T-helper 2 cell treated with Interferon-gamma antibody and Interleukin-4, amounts not matched to agents 100 ng/mL and 5 ng/mL, for 36 hours (primary cell): ENCODE measurements around the gene RNASE8. TPM values are rescaled to one million over a fixed set of nuclear protein-coding genes. Genes with fewer than 3 reads are reported as not detected.

Source experiments
- intact Hi-C: fragments of 100-400 bp; cut with micrococcal nuclease; formaldehyde crosslinking; loops from one replicate; pipeline ENCODE4 v1.15.1; 2023
- total RNA-seq: library from RNA; stranded (reverse); gene quantifications from 2 replicates; pipeline ENCODE4 v1.2.3, GENCODE V29; 2022

The RNASE8 gene
- total RNA-seq, 1 donor from 2014 or later, result not detected

DNA sequence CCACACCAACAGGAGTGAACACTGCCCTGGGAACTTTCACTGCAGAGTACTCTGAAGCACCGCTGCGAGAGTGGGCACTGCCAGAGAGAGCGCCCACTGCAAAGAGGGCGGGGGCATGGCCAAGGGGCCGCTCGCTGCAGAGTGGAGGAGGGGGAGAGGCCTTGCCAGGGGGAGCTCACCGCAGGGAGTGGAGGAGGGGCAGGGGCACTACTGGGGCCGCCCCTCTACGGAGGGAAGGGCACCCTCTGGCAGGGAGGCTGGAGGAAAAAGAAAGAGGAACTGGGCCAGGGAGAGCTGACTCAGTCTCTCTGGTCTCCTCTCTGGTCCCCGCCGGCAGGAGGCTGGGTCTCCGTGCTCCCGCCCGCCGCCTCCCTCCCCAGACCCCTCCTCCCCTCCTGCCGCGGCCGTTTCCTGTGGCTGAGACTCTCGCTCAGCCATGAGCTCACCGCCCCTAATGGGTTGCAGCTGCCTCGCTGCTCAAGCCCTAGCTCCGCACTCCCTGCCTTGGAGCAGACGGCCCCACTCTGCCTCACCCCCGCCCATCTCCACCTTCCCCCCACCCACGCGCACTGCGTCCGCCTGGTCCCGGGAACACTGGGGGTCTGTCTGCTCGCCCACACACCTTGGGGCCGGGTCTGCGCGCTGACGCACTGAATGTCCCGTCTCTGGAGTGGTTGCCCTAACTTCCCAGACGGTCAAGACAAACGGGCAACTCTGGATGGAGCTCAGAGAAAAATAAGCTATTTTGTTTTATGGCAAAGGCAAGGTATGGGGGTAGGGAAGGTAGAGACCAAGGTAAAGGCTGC, 13.8 kb downstream of the RNASE8 start:
- intact Hi-C loops, result loop anchor here (1.0 kb wide), 1 partner anchor 21 kb away; no protein-coding TSS in a partner anchor

DNA sequence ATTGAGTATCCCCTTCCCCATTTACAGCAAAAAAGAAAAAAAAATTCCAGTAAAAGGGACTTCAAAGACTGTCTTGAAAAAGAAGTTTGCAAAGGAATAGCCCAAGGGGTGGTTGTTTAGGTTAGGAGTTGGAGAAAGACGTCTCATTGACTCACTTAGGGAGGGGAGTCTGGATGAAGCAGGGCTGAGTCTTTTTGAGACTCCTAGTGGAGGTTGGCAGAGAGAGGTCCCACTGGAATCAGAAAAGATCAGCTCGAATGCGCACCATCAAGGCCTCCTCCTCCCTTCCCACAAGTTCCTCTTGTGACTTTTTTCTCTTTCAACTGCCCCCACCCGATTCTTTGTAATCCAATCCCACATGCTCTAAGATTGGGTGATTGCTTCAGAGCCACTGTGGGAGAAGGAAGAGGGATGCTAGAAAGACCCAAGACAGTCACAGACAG, 14.4 kb downstream of the RNASE8 start:
- intact Hi-C loops, result no loop called here

DNA sequence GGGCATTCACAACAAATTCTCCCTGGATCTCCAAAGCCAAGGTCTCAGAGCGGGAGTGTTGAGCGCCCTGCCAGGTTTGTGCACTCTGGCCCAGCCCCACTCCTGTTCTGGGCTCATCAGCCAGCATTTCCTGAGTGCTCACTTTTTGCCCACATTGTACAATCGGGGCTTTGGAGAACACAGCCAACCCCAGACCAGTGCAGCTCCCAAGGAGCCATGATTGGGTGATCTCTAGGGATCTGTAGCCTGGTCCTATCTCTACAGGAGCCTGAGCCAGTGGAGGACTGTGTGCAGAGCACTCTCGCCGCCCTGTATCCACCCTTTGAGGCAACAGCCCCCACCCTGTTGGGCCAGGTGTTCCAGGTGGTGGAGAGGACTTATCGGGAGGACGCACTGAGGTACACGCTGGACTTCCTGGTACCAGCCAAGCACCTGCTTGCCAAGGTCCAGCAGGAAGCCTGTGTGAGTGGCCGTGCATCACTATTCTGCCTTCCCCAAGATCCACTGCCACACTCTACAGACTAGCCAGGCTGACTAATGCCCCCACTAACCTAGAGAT, 15.2 kb downstream of the RNASE8 start:
- intact Hi-C loops, result no loop called here

DNA sequence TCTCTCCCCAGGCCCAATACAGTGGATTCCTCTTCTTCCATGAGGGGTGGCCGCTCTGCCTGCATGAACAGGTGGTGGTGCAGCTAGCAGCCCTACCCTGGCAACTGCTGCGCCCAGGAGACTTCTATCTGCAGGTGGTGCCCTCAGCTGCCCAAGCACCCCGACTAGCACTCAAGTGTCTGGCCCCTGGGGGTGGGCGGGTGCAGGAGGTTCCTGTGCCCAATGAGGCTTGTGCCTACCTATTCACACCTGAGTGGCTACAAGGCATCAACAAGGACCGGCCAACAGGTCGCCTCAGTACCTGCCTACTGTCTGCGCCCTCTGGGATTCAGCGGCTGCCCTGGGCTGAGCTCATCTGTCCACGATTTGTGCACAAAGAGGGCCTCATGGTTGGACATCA, 16.3 kb downstream of the RNASE8 start:
- intact Hi-C loops, result no loop called here

DNA sequence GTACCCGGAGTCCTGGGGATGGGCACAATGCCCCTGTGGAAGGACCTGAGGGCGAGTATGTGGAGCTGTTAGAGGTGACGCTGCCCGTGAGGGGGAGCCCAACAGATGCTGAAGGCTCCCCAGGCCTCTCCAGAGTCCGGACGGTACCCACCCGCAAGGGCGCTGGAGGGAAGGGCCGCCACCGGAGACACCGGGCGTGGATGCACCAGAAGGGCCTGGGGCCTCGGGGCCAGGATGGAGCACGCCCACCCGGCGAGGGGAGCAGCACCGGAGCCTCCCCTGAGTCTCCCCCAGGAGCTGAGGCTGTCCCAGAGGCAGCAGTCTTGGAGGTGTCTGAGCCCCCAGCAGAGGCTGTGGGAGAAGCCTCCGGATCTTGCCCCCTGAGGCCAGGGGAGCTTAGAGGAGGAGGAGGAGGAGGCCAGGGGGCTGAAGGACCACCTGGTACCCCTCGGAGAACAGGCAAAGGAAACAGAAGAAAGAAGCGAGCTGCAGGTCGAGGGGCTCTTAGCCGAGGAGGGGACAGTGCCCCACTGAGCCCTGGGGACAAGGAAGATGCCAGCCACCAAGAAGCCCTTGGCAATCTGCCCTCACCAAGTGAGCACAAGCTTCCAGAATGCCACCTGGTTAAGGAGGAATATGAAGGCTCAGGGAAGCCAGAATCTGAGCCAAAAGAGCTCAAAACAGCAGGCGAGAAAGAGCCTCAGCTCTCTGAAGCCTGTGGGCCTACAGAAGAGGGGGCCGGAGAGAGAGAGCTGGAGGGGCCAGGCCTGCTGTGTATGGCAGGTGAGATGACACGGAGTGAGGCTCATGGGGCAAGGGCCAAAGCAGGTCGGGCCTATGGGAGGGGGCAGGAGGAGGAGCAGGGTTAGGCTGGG, 17.0 kb downstream of the RNASE8 start:
- intact Hi-C loops, result no loop called here

DNA sequence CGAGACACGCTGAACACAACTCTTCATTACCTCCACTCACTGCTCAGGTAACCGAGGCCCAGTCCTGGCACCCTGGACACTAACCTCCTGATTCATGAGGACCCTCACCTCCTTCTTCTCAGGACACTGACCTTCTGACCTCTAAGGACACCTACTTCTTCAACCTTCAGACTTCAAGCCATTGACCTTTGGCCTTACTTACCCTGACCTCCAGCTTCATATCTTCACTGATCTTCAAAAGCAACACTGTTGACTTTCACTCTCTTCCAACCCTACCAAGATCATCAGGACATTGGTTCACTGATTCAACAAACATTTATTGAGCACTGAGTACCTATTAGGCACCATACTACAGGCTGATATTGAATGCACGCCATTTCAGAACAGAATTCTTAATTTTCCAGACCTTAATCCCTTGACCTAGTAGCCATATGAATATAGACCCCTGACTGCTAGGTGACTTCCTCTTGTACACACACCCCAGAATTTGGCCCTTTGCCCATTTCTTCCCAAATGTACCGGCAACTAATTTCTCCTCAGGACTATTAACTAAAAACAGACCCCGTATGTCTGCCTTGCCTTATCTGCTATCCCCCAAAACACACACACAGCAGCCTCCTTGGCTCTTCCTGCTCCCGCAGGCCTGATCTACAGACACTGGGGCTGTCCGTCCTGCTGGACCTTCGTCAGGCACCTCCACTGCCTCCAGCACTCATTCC, 18.3 kb downstream of the RNASE8 start:
- intact Hi-C loops, result no loop called here

DNA sequence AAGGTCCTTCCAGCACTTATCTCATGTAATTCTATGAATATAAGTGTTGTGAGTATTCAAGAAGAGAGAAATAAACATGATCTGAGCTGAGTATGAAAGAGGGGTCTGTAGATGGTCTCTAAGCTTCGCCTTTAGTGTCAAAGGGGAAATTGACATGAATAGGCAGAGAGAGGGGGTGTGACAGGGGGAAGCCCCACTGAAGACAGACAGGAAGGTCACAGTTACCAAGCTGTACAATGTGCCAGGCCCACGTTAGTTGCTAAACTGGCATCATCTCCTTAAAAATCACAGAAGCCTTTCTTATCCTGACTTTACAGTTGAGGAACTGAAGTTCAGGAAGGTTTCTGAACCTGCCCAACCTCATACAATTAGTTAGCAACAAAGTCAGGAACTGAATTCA, 20.1 kb downstream of the RNASE8 start:
- intact Hi-C loops, result no loop called here

DNA sequence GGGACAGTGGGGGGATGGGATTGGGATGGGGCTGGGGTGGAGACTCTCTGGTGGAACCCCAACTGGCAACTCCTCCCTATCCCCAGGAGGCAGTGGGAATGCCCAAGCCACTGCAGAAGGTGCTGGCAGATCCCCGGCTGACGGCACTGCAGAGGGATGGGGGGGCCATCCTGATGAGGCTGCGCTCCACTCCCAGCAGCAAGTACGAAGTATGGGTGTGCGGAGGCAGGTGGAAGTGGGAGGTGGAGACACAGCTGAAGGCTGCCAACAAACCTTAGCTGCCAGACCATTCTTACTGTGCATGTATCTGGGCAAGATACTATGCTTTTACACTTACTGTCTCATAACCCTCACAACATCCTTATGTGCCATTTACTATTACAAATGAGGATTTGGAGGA, 20.7 kb downstream of the RNASE8 start:
- intact Hi-C loops, result no loop called here

DNA sequence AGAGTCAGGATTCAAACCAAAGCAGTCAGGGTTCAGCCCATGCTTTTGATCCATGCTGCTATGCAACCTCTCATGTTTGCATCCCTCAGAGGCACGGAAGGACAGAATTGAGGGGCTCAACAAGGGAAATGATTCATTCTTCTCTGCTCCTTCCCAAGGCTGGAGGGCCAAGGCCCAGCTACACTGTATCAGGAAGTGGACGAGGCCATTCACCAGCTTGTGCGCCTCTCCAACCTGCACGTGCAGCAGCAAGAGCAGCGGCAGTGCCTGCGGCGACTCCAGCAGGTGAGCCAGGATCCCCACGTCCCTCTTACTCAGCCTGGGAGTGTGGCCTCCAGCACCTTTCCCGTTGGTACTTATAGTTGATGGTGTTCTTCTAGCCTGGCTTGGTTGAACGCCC, 21.1 kb downstream of the RNASE8 start:
- intact Hi-C loops, result no loop called here

DNA sequence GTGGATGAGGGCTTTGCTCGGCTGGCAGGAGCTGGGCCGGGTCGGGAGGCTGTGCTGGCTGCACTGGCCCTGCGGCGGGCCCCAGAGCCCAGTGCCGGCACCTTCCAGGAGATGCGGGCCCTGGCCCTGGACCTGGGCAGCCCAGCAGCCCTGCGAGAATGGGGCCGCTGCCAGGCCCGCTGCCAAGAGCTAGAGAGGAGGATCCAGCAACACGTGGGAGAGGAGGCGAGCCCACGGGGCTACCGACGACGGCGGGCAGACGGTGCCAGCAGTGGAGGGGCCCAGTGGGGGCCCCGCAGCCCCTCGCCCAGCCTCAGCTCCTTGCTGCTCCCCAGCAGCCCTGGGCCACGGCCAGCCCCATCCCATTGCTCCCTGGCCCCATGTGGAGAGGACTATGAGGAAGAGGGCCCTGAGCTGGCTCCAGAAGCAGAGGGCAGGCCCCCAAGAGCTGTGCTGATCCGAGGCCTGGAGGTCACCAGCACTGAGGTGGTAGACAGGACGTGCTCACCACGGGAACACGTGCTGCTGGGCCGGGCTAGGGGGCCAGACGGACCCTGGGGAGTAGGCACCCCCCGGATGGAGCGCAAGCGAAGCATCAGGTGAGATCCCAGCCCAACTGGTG, 24.0 kb downstream of the RNASE8 start:
- intact Hi-C loops, result no loop called here

DNA sequence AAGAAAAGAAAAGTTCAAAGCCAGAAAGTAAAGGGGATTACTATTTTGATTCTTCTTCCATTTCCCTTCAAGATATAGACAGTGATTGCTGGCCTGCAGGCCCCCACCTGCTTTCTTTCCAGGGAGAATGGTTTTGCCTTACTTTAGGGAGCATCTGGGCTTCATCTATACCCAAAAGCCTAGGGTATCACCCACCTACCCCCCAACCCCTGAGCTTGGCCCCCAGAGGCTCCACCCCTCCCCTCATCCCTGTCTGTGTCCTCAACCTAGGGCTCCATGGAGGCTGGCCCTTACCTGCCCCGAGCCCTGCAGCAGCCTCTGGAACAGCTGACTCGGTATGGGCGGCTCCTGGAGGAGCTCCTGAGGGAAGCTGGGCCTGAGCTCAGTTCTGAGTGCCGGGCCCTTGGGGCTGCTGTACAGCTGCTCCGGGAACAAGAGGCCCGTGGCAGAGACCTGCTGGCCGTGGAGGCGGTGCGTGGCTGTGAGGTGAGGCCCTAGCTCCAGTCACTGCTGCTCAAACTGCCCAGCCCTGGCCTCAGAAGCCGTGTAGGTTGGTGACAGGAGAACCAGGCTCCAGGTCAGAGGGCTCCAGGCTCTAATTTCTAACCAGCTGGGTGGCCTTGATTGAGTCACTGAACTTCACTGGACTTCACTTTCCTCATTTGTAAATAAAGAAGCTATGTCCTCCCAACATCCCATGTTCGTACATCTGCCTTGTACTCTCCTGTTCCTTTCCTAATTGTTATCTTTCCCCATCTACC, 26.1 kb downstream of the RNASE8 start:
- intact Hi-C loops, result no loop called here

DNA sequence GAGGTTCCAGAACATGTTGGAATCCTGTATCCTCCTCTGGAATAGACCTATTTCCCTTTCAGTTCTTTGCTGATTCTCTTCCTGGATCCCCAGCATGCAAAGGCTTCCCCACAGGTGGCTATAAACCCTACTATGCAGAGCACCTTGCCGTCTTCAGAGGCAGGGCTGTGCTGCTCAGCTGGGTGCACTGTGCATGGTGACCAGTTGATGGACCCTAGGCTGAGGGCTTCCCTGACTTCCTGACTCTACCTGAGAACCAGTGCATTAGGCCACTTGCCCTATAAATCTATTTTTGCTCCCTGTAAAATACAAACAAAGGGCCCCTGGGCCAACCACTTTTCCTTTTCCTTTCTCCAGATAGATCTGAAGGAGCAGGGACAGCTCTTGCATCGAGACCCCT, 26.8 kb downstream of the RNASE8 start:
- intact Hi-C loops, result no loop called here

DNA sequence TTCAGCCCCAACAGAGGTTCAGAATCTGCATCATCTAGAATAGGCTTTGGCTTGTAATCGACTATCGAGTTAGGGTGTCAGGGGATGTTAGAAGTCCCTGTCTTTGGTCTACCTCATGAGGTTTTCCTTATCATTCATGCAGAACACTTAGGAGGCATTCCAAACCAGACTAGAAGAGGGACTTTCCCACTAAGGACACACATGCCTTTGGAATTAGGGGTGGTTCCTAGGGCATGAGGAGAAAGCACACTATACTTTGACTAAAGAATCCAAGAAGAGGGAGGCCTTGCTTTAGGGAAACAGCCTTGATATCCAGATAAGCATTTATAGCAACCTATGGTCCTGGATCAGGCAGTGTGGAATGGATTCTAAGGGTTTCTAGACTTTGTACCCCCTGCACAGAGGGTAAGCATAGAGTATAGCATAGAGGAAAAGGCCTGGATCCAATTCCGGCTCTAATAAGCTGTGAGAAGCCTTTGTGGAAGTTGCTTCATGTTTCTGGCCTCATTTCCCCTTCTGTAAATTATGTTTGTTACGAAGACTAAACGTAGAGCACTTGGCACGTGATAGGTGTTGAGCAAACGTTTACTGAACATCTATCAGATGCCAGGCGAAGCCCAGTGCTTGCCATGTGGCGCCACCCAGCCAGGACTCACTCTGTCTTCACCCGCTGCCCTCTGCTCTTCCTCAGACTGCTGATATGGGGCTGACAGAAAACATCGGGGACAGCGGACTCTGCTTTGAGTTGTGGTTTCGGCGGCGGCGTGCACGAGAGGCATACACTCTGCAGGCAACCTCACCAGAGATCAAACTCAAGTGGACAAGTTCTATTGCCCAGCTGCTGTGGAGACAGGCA, 27.6 kb downstream of the RNASE8 start:
- intact Hi-C loops, result loop anchor here (5.0 kb wide), 1 partner anchor 403 kb away; the partner anchor contains the start of gene RNASE4

DNA sequence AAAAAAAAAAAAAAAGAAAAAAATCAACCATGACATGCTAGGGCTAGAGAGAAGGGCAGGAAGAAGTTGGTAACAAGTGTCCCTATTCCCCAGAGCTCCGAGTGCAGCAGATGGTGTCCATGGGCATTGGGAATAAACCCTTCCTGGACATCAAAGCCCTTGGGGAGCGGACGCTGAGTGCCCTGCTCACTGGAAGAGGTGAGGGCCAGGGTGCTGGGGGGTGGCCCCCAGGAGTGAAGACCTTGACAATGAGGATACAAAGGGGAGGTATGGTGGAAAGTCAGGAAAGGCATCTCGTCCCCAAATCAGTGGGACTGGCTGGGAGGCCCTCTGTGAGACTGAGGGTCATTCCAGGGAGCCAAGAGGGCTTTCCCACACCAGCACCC, 29.3 kb downstream of the RNASE8 start:
- intact Hi-C loops, result loop anchor here (1.0 to 5.0 kb wide), 2 partner anchors 17 to 405 kb away; partner anchors contain the start of gene RNASE4

DNA sequence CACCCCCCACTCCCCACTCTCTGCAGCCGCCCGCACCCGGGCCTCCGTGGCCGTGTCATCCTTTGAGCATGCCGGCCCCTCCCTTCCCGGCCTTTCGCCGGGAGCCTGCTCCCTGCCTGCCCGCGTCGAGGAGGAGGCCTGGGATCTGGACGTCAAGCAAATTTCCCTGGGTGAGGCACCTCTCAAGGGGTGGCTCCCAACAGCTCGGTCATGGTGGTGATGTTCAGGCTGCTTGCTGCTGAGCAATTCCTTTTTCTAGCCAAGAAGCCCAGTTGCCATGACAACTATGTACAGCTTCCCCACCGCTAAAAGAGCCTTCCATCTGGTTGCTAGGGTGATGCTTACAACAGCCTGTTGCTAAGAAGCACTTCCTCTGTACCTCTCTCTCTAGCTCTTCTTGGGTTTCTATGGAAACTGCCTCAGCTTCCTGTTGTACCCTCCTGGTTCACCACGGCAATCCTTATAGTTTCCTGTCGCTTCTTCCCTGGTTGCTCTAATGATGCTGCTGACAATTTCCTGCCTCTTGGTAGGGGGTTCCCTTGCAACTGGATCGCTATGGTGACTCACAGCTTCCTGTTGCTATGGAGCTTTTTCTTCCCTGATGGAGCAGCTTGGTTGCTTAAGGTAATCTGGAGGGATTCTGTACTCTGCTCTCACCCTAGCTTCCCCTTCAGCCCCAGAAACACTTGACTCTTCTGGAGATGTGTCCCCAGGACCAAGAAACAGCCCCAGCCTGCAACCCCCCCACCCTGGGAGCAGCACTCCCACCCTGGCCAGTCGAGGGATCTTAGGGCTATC, 29.9 kb downstream of the RNASE8 start:
- intact Hi-C loops, result loop anchor here (1.0 to 5.0 kb wide), 2 partner anchors 17 to 405 kb away; partner anchors contain the start of gene RNASE4

DNA sequence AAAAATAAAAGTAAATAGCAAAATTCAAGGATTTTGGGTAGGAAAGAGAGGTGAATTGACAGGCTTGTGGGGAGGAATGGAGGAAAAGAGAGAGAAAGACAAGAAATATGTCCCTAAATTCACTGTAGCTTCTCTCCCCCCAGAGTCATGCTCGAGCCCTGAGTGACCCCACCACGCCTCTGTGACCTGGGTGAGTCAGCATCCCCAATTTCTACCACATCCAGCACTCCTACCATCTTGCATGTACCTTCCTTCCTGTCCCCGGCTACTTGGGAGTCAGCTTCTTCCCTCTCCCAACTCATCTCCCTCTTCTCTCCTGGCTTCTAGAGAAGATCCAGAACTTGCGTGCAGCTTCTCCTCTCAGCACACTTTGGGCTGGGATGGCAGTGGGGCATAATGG, 31.1 kb downstream of the RNASE8 start:
- intact Hi-C loops, result loop anchor here (5.0 kb wide), 1 partner anchor 406 kb away; the partner anchor contains the start of gene RNASE4

DNA sequence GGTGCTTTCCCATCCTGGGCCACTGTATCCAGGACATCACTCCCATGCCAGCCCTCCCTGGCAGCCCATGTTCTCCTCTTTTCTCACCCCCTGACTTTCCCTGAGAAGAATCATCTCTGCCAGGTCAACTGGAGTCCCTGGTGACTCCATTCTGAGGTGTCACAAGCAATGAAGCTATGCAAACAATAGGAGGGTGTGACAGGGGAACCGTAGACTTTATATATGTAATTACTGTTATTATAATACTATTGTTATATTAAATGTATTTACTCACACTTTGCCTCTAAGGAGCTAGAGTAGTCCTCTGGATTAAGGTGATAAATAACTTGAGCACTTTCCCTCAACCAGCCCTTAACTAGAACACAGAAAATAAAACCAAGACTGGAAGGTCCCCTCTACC, 31.6 kb downstream of the RNASE8 start:
- intact Hi-C loops, result loop anchor here (5.0 kb wide), 1 partner anchor 407 kb away; the partner anchor contains the start of gene RNASE4

DNA sequence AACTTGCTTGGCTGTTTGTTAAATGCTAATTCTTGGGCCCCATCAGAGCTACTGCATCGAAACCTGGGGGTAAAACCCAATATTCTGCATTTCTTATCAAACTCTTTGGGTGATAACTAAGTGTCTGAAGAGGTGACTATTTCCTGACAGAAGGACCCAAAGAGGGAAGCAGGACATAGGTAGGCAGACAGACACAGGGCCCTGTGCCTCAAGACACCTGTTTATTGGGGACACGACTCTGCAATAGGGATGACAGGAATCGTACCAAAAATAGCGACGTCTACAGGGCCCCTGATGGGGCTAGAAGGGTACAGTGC, 32.2 kb downstream of the RNASE8 start:
- intact Hi-C loops, result loop anchor here (5.0 kb wide), 1 partner anchor 408 kb away; the partner anchor contains the start of gene RNASE4
